K562 (cell line): ENCODE measurements around the gene ACSL5.

Source experiments
- CREB1 ChIP-seq, 2 experiments: sonication (generic) in 1 of 2; formaldehyde crosslinking in 1 of 2; IDR thresholded peaks; 2 replicates each; pipeline versions ENCODE4 v1.6.1 to v1.8.0; 2012 to 2022; ENCODE audit warnings: inconsistent platforms in 1 of 2, mild to moderate bottlenecking in 1 of 2, missing genetic modification reagents in 1 of 2, moderate library complexity in 1 of 2
- CTCF ChIP-seq, 3 experiments: IDR thresholded peaks in 2 of 3; conservative IDR thresholded peaks in 1 of 3; 2 replicates each; pipeline ENCODE4 v1.5.1; 2011 to 2012; ENCODE audit warnings: low read length in 3 of 3, mild to moderate bottlenecking in 3 of 3, control low read depth in 2 of 3, improper control_type of control experiment in 1 of 3, inconsistent platforms in 1 of 3, low read depth in 1 of 3, mixed read lengths in 1 of 3, moderate library complexity in 1 of 3; ENCODE audit not compliant: insufficient read depth in 2 of 3
- E2F1 ChIP-seq: sonication (generic); formaldehyde crosslinking; IDR thresholded peaks from 2 replicates; pipeline ENCODE4 v1.8.1; 2023; ENCODE audit warnings: mild to moderate bottlenecking, missing genetic modification reagents, moderate library complexity
- EP300 ChIP-seq: IDR thresholded peaks from 2 replicates; pipeline ENCODE4 v1.6.1; 2012; ENCODE audit warnings: low read length, improper control_type of control experiment
- GMEB1 ChIP-seq: fragments of 250-450 bp; sonication (Bioruptor Pico); IDR thresholded peaks from 2 replicates; pipeline ENCODE4 v1.4.0; 2020; ENCODE audit warnings: mild to moderate bottlenecking
- HDAC6 ChIP-seq: IDR thresholded peaks from 2 replicates; pipeline ENCODE4 v1.6.1; 2012; ENCODE audit warnings: low read depth, mild to moderate bottlenecking, control low read depth, inconsistent platforms, low read length, moderate library complexity
- KDM1A ChIP-seq, 2 experiments: fragments of 450-650 bp; IDR thresholded peaks; 2 replicates each; pipeline ENCODE4 v1.6.1; 2016; ENCODE audit warnings: mild to moderate bottlenecking in 2 of 2
- KLF13 ChIP-seq: fragments of 450-650 bp; IDR thresholded peaks from 2 replicates; pipeline ENCODE4 v1.6.1; 2016; ENCODE audit warnings: missing genetic modification characterization, low read depth, mild to moderate bottlenecking, missing compliant biosample characterization, moderate library complexity, borderline replicate concordance
- POLR2A ChIP-seq: fragments of 450-650 bp; conservative IDR thresholded peaks from 2 replicates; pipeline ENCODE4 v1.6.1; 2016
- POLR2AphosphoS5 ChIP-seq: IDR thresholded peaks from 2 replicates; pipeline ENCODE4 v1.6.1; 2011; ENCODE audit warnings: mild to moderate bottlenecking, low read depth, low read length, moderate library complexity; ENCODE audit not compliant: control insufficient read depth, insufficient read depth
- SIN3A ChIP-seq, 2 experiments: fragments of 150-350 bp in 1 of 2; IDR thresholded peaks; 2 replicates each; pipeline ENCODE4 v1.6.1; 2011 to 2016; ENCODE audit warnings: borderline replicate concordance in 2 of 2, low read depth in 2 of 2, low read length in 2 of 2, mild to moderate bottlenecking in 2 of 2, moderate library complexity in 2 of 2; ENCODE audit not compliant: control insufficient read depth in 1 of 2
- TCF7L2 ChIP-seq: fragments of 150-350 bp; IDR thresholded peaks from 2 replicates; pipeline ENCODE4 v1.6.1; 2016; ENCODE audit warnings: low read depth, mild to moderate bottlenecking, low read length, moderate library complexity
- UBTF ChIP-seq, 2 experiments: IDR thresholded peaks; 2 replicates each; pipeline ENCODE4 v1.6.1; 2012; ENCODE audit warnings: improper control_type of control experiment in 2 of 2, low read depth in 2 of 2, low read length in 2 of 2, borderline replicate concordance in 1 of 2
- USF2 ChIP-seq: sonication (generic); formaldehyde crosslinking; IDR thresholded peaks from 2 replicates; pipeline ENCODE4 v1.5.0; 2020; ENCODE audit warnings: missing genetic modification reagents

GRCh38 chr10:112390125-112390703, 16.3 kb downstream of the ACSL5 start:
- TF ChIP-seq CTCF (IDR thresholded peaks at IDR 0.05 in 2 of 3, conservative IDR thresholded peaks at IDR 0.05 in 1 of 3; ENCODE audit: insufficient read depth in 2 of 3, low read depth in 1 of 3, low read length in 3 of 3) = no peak
- no peak for TF ChIP-seq TCF7L2
- no peak for TF ChIP-seq HDAC6
- no peak for TF ChIP-seq E2F1 (CRISPR knock-in tag)
- no peak for TF ChIP-seq GMEB1 (CRISPR knock-in tag)
- no peak for TF ChIP-seq SIN3A (IDR thresholded peaks at IDR 0.05; ENCODE audit: borderline replicate concordance in 2 of 2, control insufficient read depth in 1 of 2, low read depth in 2 of 2, low read length in 2 of 2)
- no peak for TF ChIP-seq KLF13
- TF ChIP-seq USF2 (CRISPR knock-in tag) = no peak
- TF ChIP-seq POLR2AphosphoS5 = no peak
- TF ChIP-seq UBTF (IDR thresholded peaks at IDR 0.05; ENCODE audit: borderline replicate concordance in 1 of 2, low read depth in 2 of 2, low read length in 2 of 2) = no peak
- TF ChIP-seq KDM1A (IDR thresholded peaks at IDR 0.05) = no peak
- TF ChIP-seq CREB1 (IDR thresholded peaks at IDR 0.05) = no peak
- no peak for TF ChIP-seq CREB1 (CRISPR knock-in tag; IDR thresholded peaks at IDR 0.05)
- no peak for TF ChIP-seq POLR2A
- TF ChIP-seq EP300 = no peak
